HepG2 (cell line): ENCODE measurements around the gene WSB1. TPM values are rescaled to one million over a fixed set of nuclear protein-coding genes. Genes with fewer than 3 reads are reported as not detected.

Source experiments
- CREM ChIP-seq, 2 experiments: sonication (generic) in 1 of 2; formaldehyde crosslinking in 1 of 2; IDR thresholded peaks; 2 replicates each; pipeline versions ENCODE4 v1.4.0 to v1.6.1; 2016 to 2020; ENCODE audit warnings: antibody characterized with exemption in 1 of 2, mild to moderate bottlenecking in 1 of 2, missing genetic modification reagents in 1 of 2
- FOXA3 ChIP-seq: IDR thresholded peaks from 2 replicates; pipeline ENCODE4 v1.6.1; 2016; ENCODE audit warnings: missing genetic modification reagents, missing compliant biosample characterization
- HIVEP1 ChIP-seq: sonication (generic); formaldehyde crosslinking; IDR thresholded peaks from 2 replicates; pipeline ENCODE4 v1.4.0; 2020; ENCODE audit warnings: mild to moderate bottlenecking, missing genetic modification reagents
- HMGXB4 ChIP-seq, 2 experiments: sonication (generic) in 1 of 2; formaldehyde crosslinking in 1 of 2; IDR thresholded peaks; 2 replicates each; pipeline versions ENCODE4 v1.4.0 to v1.6.1; 2018 to 2020; ENCODE audit warnings: missing genetic modification reagents in 2 of 2, borderline replicate concordance in 1 of 2, low read depth in 1 of 2, mild to moderate bottlenecking in 1 of 2, missing biosample characterization in 1 of 2
- HOXA9 ChIP-seq: sonication (generic); formaldehyde crosslinking; IDR thresholded peaks from 2 replicates; pipeline ENCODE4 v1.8.1; 2022; ENCODE audit warnings: missing genetic modification reagents, mild to moderate bottlenecking, moderate library complexity, borderline replicate concordance
- IRF2 ChIP-seq: IDR thresholded peaks from 2 replicates; pipeline ENCODE4 v1.6.1; 2018; ENCODE audit warnings: missing genetic modification reagents, missing compliant biosample characterization
- MBNL3 ChIP-seq: fragments of 250-450 bp; sonication (Bioruptor Pico); conservative IDR thresholded peaks from 2 replicates; pipeline ENCODE4 v1.8.0; 2022; ENCODE audit warnings: mild to moderate bottlenecking, inconsistent platforms
- MED13 ChIP-seq: sonication (generic); formaldehyde crosslinking; IDR thresholded peaks from 2 replicates; pipeline ENCODE4 v1.5.0; 2020; ENCODE audit warnings: missing genetic modification reagents
- NFAT5 ChIP-seq: sonication (generic); formaldehyde crosslinking; IDR thresholded peaks from 2 replicates; pipeline ENCODE4 v1.4.0; 2020; ENCODE audit warnings: missing genetic modification reagents
- PHF5A ChIP-seq: IDR thresholded peaks from one replicate; pipeline ENCODE4 v1.6.1; 2018; ENCODE audit warnings: low read depth, missing genetic modification reagents; ENCODE audit not compliant: unreplicated experiment
- RAD51 ChIP-seq: fragments of 450-650 bp; IDR thresholded peaks from 2 replicates; pipeline ENCODE4 v1.6.1; 2016; ENCODE audit warnings: borderline replicate concordance
- SKI ChIP-seq: fragments of 450-650 bp; IDR thresholded peaks from one replicate; pipeline ENCODE4 v1.6.1; 2018; ENCODE audit warnings: mild to moderate bottlenecking; ENCODE audit not compliant: partially characterized antibody
- SMC3 ChIP-seq: IDR thresholded peaks from 2 replicates; pipeline ENCODE4 v1.6.1; 2011; ENCODE audit warnings: low read length, improper control_type of control experiment
- SNAI1 ChIP-seq: sonication (generic); formaldehyde crosslinking; IDR thresholded peaks from 2 replicates; pipeline ENCODE4 v1.5.0; 2020; ENCODE audit warnings: mild to moderate bottlenecking, missing genetic modification reagents, borderline replicate concordance
- SOX6 ChIP-seq, 2 experiments: fragments of 450-650 bp in 1 of 2; sonication (generic) in 1 of 2; formaldehyde crosslinking in 1 of 2; IDR thresholded peaks; 2 replicates each; pipeline versions ENCODE4 v1.4.0 to v1.6.1; 2017 to 2020; ENCODE audit warnings: antibody characterized with exemption in 1 of 2, mild to moderate bottlenecking in 1 of 2, missing genetic modification reagents in 1 of 2
- ZEB1 ChIP-seq: IDR thresholded peaks from 2 replicates; pipeline ENCODE4 v1.6.1; 2012; ENCODE audit warnings: mild to moderate bottlenecking, low read depth, inconsistent platforms; ENCODE audit not compliant: insufficient replicate concordance
- ZNF12 ChIP-seq: sonication (generic); formaldehyde crosslinking; IDR thresholded peaks from 2 replicates; pipeline ENCODE4 v1.5.0; 2020; ENCODE audit warnings: missing genetic modification reagents
- ZNF232 ChIP-seq: sonication (generic); formaldehyde crosslinking; IDR thresholded peaks from 2 replicates; pipeline ENCODE4 v1.4.0; 2020; ENCODE audit warnings: missing genetic modification reagents, borderline replicate concordance
- ZNF383 ChIP-seq: sonication (generic); formaldehyde crosslinking; IDR thresholded peaks from 2 replicates; pipeline ENCODE4 v1.4.0; 2020; ENCODE audit warnings: missing genetic modification reagents, mild to moderate bottlenecking, borderline replicate concordance
- ZNF503 ChIP-seq: sonication (generic); formaldehyde crosslinking; IDR thresholded peaks from 2 replicates; pipeline ENCODE4 v1.4.0; 2020; ENCODE audit warnings: missing genetic modification reagents
- ZSCAN9 ChIP-seq: IDR thresholded peaks from 2 replicates; pipeline ENCODE4 v1.6.1; 2016; ENCODE audit warnings: borderline replicate concordance
- polyA plus RNA-seq, 8 experiments: library from polyadenylated mRNA; depleted of rRNA in 3 of 8; stranded (reverse) in 7 of 8; unstranded in 1 of 8; fragments of >200 nt; fragmentation: Illumina TruSeq in 4 of 8; extraction: Trizol in 4 of 8; gene quantifications; 2 replicates each; pipeline versions ENCODE4 v1.2.1 to v1.2.3, GENCODE V29; 2011 to 2016; ENCODE audit warnings: low read depth in 4 of 8, missing spikeins in 1 of 8, mixed read lengths in 1 of 8; ENCODE audit not compliant: insufficient read depth in 1 of 8
- total RNA-seq, 5 experiments: library from RNA; depleted of rRNA; stranded (reverse); fragments of >200 nt; fragmentation: Illumina TruSeq; extraction: Trizol; gene quantifications; 2 replicates each; pipeline ENCODE4 v1.2.3, GENCODE V29; 2016; ENCODE audit warnings: low read depth in 1 of 5

The WSB1 gene
- total and polyA plus RNA-seq, 2 of the 13 experiments (the other 11 are each of a cell fraction or from before 2014, with no cell fraction given) = 81.3 to 294 TPM

GRCh38 chr17:27353461-27354050 lies 59.6 kb downstream of the WSB1 start (continued):
- no peak for TF ChIP-seq HIVEP1
- TF ChIP-seq ZSCAN9 (CRISPR knock-in tag) = no peak; the same call in 1 of the 2 replicates
- peak; percentile 34; the same call in 1 of the 2 replicates for TF ChIP-seq FOXA3 (CRISPR knock-in tag)
- no peak for TF ChIP-seq SNAI1 (CRISPR knock-in tag)
- TF ChIP-seq ZEB1 = no peak
- no peak for TF ChIP-seq IRF2 (CRISPR knock-in tag)
- no peak for TF ChIP-seq HOXA9
- no peak for TF ChIP-seq SMC3
- no peak; the same call in 1 of the 2 replicates for TF ChIP-seq MED13 (CRISPR knock-in tag)
- no peak for TF ChIP-seq NFAT5
- TF ChIP-seq PHF5A (CRISPR knock-in tag) = no peak
- TF ChIP-seq ZNF383 (CRISPR knock-in tag) = 0 out of 2 replicates have a peak, but pooled peaks have one; percentile 51
- TF ChIP-seq HMGXB4 (CRISPR knock-in tag; IDR thresholded peaks at IDR 0.05; ENCODE audit: borderline replicate concordance in 1 of 2, low read depth in 1 of 2) = peak; percentile 46 to 68; a peak in 2 of 4 replicates
- peak; percentile 38; the same call in 1 of the 2 replicates for TF ChIP-seq CREM (IDR thresholded peaks at IDR 0.05)
- no peak for TF ChIP-seq CREM (CRISPR knock-in tag; IDR thresholded peaks at IDR 0.05)
- TF ChIP-seq MBNL3 = no peak
- no peak for TF ChIP-seq RAD51
- no peak for TF ChIP-seq ZNF12 (CRISPR knock-in tag)
- no peak for TF ChIP-seq ZNF503 (CRISPR knock-in tag)
- no peak for TF ChIP-seq ZNF232
- no peak for TF ChIP-seq SOX6 (IDR thresholded peaks at IDR 0.05)
- TF ChIP-seq SOX6 (CRISPR knock-in tag; IDR thresholded peaks at IDR 0.05) = peak; percentile 42; the same call in 1 of the 2 replicates
- peak; percentile 75 for TF ChIP-seq SKI
